NOMO-1 treated with DMSO at 0.1 percent for 48 hours (cell line): ENCODE data around the gene PCBP2.
"Not testable (repeated sequence)": the region's sequence is repeated elsewhere in the genome, so short reads cannot be mapped to it uniquely, and the experiment has no call there.

Experiments
- DNase-seq: peaks from one replicate; lab custom pipeline; 2025; ENCODE audit not compliant: unreplicated experiment; lab: John Stamatoyannopoulos, UW

The PCBP2 gene

DNA sequence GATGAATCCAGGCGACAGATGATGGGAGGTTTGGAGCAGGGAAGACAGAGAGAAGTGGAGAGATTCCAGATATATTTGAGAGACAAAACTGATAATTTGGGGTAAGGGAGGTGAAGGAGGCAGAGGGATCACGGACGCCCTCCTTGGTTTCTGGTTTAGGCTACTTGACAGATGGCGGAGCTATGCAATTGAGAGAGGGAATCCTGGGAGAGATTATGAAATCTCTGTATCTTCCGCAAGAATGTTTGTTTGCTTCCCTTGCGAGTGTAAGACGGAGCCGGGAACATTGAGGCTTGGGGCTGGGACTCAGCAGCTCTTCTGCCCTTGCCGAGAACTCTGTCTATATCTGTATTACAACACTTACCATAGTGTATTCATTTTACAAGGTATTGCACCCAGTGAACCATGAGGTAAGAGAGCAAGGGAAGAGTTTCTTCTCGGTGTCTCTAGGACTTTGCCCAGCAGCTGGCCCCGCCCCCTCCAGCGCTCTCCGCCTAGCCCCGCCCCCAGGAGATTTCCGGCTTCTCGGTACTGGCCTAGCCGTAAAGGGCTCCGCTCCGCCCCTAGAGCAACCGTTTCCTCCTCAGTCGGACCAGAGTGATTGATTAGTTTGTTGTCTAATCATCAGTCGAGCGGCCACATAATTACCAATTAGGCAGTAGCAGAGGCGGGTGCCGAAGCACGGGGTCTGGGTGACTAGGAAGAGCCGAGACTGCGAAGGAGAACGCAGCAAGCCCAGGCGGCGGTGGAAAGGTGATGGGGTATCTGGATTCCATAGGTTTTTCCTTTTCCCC lies 10.7 kb upstream of the PCBP2 start, which contains the start of gene PRR13:
Gene PRR13 (plus strand): TSS at position 695 of the 794 bp plus-strand sequence. CDS start 981 bp downstream, outside the sequence.
- DNase-seq, result peak; percentile 100

DNA sequence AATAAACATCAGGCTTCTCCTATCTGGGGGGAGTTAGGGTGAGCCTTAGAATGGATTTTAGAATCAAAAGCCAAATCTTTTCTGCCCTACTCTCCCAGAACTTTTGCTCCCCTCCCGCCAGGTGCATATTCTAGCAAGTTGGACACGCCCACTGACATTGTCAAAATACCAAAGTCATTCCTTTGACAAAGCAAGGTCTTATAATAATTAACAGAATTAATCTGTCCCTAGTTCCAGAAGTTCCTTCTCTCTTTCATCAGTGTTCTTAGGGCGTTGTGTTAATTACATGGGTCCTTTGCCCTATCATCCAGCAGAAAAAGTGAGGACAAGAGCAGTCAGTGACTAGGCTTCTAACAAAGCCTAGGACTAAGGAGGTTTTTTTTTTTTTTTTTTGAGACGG lies 7.9 kb upstream of the PCBP2 start:
- DNase-seq, result no peak

DNA sequence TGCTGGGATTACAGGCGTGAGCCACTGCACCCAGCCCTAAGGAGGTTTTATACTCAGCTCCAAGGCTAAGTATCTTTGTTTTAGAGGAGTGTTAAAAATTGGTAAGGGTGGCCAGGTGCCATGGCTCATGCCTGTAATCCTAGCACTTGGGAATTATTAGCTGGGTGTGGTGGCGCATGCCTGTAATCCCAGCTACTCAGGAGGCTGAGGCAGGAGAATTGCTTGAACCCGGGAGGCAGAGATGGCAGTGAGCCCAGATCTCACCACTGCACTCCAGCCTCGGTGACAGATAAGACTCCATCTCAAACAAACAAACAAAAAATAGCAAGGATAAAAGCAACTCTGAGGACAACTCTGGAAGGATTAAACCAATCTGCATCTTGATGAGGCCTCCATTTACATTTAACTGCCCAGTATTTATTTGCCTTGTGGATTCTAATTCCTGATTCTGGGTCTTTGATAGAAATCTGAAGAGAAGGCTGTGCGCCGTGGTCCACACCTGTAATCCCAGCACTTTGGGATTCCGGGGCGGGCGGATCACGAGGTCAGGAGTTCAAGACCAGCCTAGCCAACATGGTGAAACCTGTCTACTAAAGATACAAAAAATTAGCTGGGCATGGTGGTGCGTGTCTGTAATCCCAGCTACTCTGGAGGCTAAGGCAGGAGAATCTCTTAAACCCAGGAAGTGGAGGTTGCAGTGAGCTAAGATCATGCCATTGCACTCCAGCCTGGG lies 7.1 kb upstream of the PCBP2 start:
- not testable (repeated sequence) for DNase-seq

DNA sequence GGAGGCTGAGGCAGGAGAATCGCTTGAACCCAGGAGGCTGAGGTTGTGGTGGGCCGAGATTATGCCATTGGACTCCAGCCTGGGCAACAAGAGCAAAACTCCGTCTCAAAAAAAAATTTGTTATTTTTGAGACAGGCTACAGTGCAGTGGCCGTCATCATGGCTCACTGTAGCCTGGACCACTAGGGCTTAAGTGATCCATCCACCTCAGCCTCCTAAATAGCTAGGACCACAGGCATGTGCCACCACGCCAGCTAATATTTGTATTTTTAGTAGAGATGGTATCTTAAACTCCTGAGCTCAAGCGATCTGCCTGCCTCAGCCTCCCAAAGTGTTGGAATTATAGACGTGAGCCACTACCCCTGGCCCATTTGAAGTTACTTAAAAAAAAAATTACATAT lies 966 bp upstream of the PCBP2 start:
- DNase-seq, result no peak

DNA sequence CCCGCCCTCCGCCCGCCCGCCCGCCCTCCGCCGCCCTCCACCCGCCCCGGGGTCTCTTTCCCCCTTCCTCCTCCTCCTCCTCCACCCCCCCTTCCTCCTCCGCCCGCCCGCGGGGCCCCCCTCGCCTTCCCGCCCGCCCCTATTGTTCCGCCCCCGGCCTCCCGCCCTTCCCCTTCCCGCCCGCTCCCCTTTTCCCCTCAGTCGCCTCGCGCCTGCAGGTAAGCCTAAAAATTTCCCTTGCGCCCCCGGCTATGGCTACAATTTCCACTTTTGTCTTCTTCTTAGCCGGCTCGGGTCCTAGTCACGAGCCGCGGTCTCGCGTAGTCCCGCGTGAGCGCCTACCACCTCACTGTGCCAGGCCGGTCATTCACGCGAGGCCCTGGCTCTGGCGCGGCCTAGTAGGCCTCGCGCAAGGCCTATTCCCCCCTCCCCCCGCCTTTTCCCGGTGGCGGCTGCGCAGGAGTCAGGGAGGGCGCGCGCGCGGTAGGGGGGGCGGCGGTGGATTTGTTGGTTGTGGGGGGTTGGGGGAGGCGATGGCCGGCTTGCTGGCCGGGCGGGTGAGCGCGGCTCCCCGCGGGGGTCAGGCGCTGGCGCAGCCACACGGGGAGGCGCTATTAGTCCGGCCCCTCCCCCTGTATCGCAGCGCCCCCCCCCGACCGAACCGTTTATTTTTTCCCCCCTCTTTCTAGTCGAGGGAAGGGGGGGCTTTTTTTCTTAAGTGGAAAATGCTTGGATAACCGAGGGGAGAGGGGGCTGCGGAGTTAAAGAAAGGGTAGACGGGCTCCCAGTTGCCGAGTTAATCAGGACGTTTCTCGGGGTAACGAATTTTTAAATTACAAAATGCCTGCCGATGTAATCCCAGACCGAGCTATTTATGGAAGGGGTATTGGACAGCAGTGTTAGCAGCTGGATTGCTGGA lies 516 bp downstream of the PCBP2 start:
- DNase-seq, result peak; percentile 49

DNA sequence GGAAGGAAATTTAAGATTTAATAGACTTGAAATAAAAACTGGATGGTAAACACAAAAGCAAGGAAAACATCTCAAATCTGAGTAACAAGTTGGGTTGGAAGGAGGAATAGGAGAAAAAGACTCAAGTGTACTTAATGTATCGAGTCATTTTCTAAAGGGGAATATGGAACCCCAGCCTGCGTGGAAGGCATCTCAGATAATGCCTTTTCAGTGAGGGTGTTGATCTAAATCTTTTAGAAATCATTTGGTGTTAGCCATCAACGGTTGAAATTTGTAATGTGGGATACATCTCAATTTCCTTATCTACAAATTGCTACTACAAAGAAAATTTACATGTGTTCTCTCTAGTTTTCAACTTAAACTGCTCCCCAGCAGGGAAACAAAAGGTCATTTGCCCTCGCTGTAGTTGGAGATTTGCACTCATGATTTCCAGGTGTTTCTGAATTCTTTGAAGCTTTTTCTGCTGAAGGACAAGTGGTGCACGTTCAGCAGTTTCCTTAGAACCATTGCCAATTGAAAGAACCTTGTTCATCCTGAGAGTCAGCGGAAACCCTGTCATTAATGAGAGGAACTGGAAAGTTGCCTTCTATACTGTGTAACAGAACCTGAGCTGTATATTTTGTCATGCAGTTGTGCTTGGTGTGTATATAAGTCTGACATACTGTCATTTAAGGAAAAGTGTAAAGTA lies 2.2 kb downstream of the PCBP2 start:
- no peak for DNase-seq

DNA sequence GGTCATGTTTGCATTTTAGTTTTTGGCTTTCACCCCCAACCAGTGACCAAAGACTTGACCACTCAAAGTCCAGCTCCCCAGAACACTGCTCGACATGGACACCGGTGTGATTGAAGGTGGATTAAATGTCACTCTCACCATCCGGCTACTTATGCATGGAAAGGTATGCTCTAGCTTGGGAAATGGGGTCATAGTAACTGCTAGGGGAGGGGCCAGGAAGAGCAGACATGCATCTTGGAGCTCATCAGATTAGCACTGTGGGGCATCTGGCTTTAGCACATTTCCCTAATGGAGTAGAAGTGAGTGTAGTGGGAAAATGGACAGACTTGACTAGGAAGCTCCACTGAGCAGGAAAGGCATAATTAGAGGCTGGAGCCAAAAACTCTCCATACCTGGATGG lies 2.8 kb downstream of the PCBP2 start:
- no peak for DNase-seq

DNA sequence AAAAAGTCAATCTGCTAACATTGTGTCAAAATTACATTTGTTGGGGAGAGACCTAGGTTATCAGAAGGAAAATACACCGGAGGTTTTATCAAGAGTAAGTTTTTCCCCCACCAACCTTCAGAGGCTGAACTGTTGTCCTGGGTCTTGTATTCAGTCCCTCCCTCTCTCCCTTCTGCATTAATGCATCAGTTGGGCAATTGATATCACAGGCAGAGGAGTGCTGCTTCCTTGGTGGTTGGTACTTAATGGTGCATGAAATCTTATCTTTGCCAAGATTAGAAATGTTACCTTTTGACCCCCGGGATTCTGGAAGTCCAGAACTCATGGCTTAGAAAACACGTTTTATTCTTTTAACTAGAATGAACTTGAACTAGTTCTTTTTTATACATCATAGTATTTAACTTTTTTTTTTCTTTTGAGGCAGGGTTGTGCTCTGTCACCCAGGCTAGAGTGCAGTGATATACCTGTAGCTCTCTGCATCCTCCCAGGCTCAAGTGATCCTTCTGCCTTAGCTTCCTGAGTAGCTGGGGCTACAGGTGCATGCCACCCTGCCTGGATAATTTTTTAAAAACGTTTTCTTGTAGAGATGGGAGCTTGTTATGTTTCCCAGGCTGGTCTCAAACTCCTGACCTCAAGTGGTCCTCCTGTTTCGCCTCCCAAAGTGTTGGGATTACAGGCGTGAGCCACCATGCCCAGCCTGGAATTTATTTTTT lies 4.9 kb downstream of the PCBP2 start:
- no peak for DNase-seq

DNA sequence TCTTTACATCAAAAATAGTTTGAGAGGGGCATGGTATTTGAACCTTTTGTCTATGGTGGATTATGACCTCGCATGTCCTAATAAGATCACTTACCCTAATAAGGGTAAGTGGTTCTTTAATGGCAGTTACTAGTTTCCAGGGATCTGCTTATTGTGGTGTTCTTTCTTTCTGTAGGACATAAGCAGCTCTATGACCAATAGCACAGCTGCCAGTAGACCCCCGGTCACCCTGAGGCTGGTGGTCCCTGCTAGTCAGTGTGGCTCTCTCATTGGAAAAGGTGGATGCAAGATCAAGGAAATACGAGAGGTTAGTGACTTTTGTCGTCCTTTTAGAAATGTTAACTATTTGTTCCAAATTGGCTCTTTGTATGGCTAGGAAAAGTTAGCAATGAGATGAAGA lies 7.2 kb downstream of the PCBP2 start:
- no peak for DNase-seq

DNA sequence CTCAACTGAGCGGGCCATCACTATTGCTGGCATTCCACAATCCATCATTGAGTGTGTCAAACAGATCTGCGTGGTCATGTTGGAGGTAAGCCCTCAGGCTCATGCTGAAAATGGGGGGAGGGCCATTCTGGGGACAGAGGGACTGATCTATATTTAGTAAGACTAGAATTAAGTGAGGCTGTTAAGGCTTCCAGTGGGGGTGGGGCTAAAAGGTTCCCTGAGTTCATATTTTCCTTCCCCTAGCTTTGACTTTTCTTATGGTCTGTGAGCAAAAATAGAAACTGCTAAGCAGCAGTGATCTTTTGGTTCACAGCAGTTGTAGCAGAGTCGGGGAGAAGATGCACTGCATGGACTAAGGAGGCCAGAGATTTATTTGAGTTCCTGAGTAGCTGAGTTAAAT lies 9.2 kb downstream of the PCBP2 start:
- no peak for DNase-seq

DNA sequence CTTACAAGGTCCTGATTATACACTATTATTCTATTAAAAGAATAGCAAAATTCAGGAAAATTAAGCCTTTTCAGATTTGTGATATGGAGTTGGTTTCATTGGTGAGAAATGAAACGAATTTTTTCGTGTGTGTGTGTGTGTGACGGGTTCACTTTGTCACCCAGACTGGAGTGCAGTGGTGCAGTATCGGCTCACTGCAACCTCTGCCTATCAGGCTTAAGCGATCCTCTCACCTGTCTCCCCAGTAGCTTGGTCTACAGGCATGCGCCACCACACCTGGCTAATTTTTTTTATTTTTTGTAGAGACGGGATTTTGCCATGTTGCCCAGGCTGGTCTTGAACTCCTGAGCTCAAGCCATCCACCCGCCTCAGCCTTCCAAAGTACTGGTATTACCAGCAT lies 9.7 kb downstream of the PCBP2 start:
- no peak for DNase-seq

DNA sequence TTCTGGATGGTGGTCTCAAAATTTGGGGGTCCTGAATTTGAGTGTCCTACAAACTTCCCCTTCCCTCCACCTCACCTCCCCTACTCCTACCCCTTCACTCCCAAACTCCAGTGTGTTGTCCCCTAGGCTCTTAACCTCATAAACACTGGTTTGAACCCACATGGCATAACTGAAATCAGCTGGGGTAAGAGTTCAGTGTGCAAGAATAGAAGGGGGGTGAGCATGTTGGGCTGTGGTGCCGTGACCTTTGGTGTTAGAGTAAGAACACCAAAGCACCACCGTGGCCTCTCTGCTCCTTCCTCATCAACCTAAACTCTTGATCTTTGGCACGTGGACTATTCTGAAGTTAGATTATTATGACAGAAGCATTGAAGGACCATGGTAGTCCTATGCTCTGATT lies 11.0 kb downstream of the PCBP2 start:
- DNase-seq, result no peak

DNA sequence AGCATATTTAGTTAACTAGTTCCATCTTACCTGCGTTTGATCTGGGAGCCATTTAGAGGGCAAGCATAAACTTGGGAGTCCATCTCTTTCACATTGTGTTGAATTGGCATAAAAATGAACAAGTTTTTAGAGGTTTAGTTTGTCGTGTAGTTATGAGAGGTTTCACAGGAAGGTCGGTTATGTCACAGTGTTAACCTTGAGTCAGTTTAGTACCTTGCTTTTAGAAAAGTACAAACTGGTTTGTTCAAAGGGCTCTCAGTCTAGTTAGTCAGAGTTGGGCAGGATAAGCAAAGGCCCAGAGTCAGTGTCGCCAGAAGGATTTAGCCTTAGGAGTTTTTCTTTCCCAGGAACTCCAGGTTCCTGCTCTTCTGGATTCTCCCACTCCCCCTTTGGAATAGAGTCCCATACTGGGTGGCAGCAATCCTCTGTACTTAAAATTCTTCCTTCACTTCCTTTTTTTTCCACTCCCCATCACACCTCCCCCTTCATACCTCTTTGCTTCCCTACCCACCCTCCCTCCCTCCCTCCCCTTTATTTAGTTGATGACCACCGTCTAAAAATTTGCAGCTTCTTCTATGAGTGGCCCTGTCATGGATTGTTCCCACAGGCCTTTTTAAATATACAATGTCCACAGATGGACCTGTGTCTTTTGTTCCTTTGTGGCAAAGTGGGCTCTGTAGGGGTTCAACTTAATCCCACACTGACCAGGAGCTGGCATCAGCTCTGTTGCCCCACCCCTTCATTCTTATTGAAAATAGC lies 12.1 kb downstream of the PCBP2 start:
- no peak for DNase-seq

DNA sequence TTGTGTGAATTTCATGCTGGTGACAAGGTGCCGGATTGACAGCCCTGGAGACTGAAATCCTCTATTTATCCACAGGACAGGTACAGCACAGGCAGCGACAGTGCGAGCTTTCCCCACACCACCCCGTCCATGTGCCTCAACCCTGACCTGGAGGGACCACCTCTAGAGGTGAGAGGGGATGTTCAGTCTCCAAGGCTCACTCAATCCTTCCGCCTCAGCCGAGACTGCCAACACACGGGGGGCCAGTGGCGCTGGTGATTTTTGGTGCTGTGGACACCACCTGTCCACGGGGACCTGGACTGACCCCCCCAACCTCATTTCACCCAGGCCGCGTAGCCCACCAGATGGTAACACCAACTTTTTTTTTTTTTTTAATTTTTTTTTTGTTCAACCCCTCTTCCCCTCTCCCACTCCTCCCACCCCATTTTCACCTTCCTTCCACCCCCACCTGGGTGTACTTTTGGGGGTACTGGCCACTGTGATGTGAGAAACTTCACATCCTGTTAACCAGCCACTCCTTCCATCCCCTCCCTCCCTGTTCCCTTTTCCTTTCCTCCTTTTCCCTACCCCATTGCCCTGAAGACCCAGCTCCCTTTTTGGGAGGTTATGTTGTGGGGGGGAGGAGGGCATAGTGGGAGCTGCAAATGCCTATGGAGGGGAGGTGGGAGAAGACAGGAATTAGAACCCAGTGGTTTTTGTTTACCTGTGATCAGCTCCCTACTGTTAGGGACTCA lies 12.9 kb downstream of the PCBP2 start:
- no peak for DNase-seq

DNA sequence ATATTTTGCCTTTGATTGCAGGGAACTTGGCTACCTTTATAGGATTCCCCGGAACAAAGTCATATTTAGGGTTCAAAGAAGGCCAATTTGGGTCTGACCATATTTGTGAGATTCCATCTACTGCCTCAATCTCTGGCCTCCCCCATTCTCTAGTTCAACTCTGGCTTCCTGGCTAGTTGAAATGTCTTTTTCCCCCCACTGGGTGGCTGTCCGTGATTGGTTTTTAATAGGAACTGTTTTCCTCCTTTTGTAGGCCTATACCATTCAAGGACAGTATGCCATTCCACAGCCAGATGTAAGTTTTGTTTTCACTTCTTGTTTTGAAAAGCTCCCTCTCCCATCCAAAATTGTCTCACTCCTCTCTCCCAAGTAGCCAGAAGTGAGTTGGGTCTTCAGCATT lies 13.8 kb downstream of the PCBP2 start:
- DNase-seq, result no peak

DNA sequence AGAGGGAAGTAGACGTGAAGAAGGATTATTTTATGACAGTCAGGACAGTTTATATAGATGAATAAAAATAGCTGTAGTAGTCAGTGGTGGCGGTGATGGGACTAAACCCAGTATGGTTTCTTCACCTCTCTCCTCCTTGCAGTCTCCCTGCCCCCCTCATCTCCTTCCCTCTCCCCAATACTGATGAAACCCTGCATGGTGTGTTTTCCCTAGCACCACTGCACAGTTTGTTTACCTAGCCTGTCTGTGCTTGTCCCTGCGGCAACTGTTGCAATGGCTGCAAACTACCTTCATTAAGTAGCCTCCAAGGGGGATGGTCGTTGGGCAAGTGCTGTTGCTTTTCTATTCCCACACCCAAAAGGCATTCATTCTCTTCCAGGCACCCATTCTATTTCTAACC lies 14.7 kb downstream of the PCBP2 start:
- DNase-seq, result no peak

DNA sequence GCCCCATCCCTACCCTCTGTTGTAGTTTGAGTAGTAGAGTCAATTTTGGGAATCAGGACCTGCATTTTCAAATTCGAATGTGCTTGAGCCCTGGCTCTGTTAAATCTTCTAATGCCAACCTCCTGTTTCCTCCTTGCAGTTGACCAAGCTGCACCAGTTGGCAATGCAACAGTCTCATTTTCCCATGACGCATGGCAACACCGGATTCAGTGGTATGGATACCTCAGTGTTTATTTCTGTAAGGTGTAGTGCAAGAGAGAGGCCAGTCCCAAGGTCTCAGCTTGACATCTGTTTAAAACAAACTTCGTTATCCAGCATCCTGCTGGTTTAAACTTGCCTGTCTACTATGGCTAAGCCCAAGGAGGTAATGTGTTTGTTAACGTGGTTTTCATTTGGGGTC lies 15.2 kb downstream of the PCBP2 start:
- DNase-seq, result no peak

DNA sequence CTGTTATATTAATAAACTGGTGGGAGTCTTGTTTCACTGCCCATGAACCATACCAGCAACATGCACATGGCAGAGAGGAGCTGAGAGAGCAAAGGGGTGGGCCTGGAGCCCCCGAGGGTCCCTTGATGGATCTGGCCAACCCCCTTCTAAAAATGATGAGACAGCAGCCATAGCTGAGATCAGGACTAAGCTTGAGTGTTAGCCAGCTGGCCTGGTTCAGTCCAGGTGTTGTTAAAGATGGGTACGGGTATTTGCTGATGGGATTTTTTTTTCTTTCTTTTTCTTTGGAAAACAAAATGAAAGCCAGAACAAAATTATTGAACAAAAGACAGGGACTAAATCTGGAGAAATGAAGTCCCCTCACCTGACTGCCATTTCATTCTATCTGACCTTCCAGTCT lies 16.0 kb downstream of the PCBP2 start:
- no peak for DNase-seq

DNA sequence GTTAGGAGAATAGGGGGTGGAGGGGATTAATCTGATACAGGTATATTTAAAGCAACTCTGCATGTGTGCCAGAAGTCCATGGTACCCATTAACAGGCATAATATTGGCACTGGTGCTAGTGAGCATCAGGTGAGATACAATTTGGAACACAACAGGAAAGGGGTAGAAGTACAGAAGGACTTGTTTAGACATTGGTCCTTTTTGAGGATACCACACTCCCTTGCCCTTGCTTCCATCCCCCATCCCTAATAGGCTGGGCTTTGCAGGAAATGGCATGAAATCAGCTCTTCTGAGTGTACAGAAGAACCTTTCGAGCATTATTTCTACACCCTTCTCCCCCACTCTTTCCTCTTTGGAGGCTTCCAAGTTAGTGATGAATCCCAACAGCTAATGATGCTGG lies 16.4 kb downstream of the PCBP2 start:
- DNase-seq, result no peak
